ENCODE measurements around the gene RALGAPB.
"Not testable (repeated sequence)": the region's sequence is repeated elsewhere in the genome, so short reads cannot be mapped to it uniquely, and the experiment has no call there.

Gene RALGAPB

GRCh38 chr20:38447931-38448675, 24.5 kb upstream of the RALGAPB start:
- no peak for FAIRE-seq

- no peak for FAIRE-seq
Measured at GRCh38 chr20:38449046-38449445, 23.6 kb upstream of the RALGAPB start.

GRCh38 chr20:38450412-38450975, 22.1 kb upstream of the RALGAPB start:
- FAIRE-seq = no peak

GRCh38 chr20:38452880-38453624, 19.6 kb upstream of the RALGAPB start:
- no peak for FAIRE-seq

GRCh38 chr20:38453941-38454340, 18.7 kb upstream of the RALGAPB start:
- FAIRE-seq = no peak

- FAIRE-seq = no peak
Measured at GRCh38 chr20:38454556-38455473, 17.8 kb upstream of the RALGAPB start.

- FAIRE-seq = no peak
Measured at GRCh38 chr20:38458314-38458713, 14.3 kb upstream of the RALGAPB start.

- FAIRE-seq = no peak
Measured at GRCh38 chr20:38460040-38460623, 12.5 kb upstream of the RALGAPB start.

GRCh38 chr20:38460631-38461030, 12.0 kb upstream of the RALGAPB start:
- not testable (repeated sequence) for FAIRE-seq

GRCh38 chr20:38461167-38461566, 11.5 kb upstream of the RALGAPB start:
- not testable (repeated sequence) for FAIRE-seq

- FAIRE-seq = not testable (repeated sequence)
Measured at GRCh38 chr20:38461569-38461968, 11.1 kb upstream of the RALGAPB start.

GRCh38 chr20:38466171-38466570, 6.5 kb upstream of the RALGAPB start:
- no peak for FAIRE-seq

- no peak for FAIRE-seq
Measured at GRCh38 chr20:38466983-38467382, 5.7 kb upstream of the RALGAPB start.

- no peak for FAIRE-seq
Measured at GRCh38 chr20:38471245-38471644, 1.4 kb upstream of the RALGAPB start.

GRCh38 chr20:38471987-38472512, 593 bp upstream of the RALGAPB start:
- no peak for FAIRE-seq

- no peak for FAIRE-seq
Measured at GRCh38 chr20:38473367-38473795, 738 bp downstream of the RALGAPB start.

GRCh38 chr20:38477747-38478146, 5.1 kb downstream of the RALGAPB start:
- no peak for FAIRE-seq

GRCh38 chr20:38479596-38479995, 7.0 kb downstream of the RALGAPB start:
- no peak for FAIRE-seq

- FAIRE-seq = no peak
Measured at GRCh38 chr20:38485041-38485440, 12.4 kb downstream of the RALGAPB start.

- no peak for FAIRE-seq
Measured at GRCh38 chr20:38489181-38489580, 16.5 kb downstream of the RALGAPB start.

GRCh38 chr20:38497246-38497935, 24.7 kb downstream of the RALGAPB start:
- no peak for FAIRE-seq

GRCh38 chr20:38498909-38499308, 26.3 kb downstream of the RALGAPB start:
- FAIRE-seq = no peak

Measured in G401.6 (cell line).